Measurements from ENCODE around the gene IQUB.
A peak's percentile ranks its signal among the peaks of the same experiment; 100 is the strongest.
"Not testable (repeated sequence)": the region's sequence is repeated elsewhere in the genome, so short reads cannot be mapped to it uniquely, and the experiment has no call there.

IQUB gene

DNA sequence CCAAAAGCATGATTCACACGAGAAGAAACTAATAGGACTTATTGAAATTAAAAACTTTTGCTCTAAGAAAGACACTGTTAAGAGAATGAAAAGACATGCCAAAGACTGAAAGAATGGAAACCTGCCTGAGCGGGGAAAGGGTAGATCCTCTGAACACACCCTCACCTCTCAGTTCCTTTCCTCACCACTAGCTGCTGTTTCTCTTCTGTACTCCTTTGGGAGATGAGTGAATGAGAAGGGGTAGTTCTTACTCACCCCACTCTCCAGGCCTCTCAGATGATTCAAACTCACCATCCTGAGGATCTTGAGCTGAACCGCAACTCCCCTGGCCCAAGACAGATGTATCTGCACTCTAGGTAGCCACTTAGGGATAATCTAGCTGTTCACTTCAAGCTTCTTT, 41.9 kb downstream of the IQUB start:
- DNase-seq (ENCODE audit: low read depth, low spot score) = no peak

DNA sequence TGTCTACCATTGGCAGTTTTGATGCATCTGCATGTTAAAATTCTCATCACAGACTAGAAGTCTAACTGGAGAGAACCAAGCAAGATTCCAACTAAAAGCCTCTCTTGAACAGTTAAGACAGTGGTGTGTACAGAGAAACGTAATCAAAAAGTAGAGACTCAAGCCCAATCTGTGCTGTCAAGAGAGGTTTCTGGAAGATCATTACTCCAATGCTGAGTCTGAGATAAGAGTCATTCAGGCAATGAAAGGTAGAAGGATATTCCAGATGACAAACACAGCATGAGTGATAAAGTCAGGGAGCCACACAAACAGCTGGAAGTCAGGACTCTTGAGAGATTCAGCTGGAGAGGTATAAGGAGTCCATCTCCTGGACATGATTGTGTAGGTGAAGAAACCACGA, 48.7 kb downstream of the IQUB start:
- no peak for DNase-seq (ENCODE audit: low read depth, low spot score)

- DNase-seq (ENCODE audit: low read depth, low spot score) = no peak
Observed at GRCh38 chr7:123485187-123485586, 49.2 kb downstream of the IQUB start.

- DNase-seq (ENCODE audit: low read depth, low spot score) = no peak
Observed at GRCh38 chr7:123484199-123484598, 50.2 kb downstream of the IQUB start.

- DNase-seq (ENCODE audit: low read depth, low spot score) = no peak
Observed at GRCh38 chr7:123480107-123480506, 54.3 kb downstream of the IQUB start.

DNA sequence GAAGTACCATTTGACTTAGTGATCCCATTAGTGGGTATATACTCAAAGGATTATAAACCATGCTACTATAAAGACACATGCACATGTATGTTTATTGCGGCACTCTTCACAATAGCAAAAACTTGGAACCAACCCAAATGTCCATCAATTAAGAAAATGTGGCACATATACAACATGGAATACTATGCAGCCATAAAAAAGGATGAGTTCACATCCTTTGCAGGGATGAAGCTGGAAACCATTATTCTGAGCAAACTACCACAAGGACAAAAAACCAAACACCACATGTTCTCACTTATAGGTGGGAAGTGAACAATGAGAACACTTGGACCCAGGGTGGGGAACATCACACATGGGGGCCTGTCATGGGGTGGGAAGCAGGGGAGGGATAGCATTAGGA, 56.3 kb downstream of the IQUB start:
- not testable (repeated sequence) for DNase-seq (ENCODE audit: low read depth, low spot score)

DNA sequence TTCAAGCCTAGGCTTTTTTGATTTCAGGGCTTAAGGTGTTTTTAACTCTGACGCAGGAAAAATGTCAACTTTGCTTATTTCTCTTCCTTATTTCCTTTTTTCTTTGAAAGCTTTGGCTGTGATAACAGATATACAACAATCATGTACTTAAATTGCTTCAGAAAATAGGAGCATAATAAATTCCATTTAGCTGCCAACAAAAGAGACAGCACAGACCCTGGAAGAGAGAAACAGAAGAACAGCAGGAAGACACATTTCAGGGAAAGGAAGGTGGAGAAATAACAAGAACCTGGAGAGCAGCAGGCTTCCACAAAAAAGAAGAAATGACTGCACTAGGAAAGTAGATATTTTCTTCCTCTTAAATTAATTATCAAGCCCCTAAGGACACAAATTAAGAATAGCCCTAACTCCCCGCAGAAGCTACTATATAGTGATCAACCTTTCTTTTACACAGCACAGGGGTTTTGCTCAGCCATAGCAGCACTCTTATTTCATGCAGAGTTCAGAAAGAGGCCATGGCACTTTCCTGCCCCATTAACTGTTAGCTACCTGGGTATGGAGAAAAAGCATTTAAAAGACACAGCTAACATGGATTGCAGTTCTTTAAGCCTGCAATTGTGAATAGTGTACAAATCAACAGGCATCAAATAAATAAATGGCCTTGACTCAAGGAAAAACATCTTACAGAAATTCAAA, 61.5 kb downstream of the IQUB start:
- no peak for DNase-seq (ENCODE audit: low read depth, low spot score)

GRCh38 chr7:123472327-123472726, 62.1 kb downstream of the IQUB start:
- DNase-seq (ENCODE audit: low read depth, low spot score) = no peak

GRCh38 chr7:123468303-123468702, 66.1 kb downstream of the IQUB start:
- DNase-seq (ENCODE audit: low read depth, low spot score) = no peak

DNA sequence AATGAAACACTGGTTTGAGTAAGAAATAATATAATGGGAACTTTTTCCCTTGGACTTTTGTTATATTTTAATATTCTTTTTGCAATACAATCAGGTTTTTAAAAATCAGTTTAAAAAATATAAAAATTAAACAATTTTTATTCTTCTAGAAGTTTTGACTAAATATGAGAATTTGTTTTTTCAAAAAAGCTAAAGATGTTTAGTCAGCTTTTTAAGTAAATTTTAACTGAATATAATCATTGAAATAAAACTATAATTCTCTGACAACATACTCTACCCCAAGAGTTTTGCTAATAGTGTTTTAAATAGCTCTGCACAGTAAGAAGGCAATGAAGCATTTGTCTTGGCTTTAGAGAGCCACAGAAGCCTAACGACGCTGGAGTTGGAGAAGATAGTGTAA, 70.5 kb downstream of the IQUB start:
- no peak for DNase-seq (ENCODE audit: low read depth, low spot score)

- DNase-seq (ENCODE audit: low read depth, low spot score) = peak; percentile 77
Observed at GRCh38 chr7:123460616-123461015, 73.8 kb downstream of the IQUB start.

- no peak for DNase-seq (ENCODE audit: low read depth, low spot score)
Observed at GRCh38 chr7:123455965-123456470, 78.4 kb downstream of the IQUB start.

DNA sequence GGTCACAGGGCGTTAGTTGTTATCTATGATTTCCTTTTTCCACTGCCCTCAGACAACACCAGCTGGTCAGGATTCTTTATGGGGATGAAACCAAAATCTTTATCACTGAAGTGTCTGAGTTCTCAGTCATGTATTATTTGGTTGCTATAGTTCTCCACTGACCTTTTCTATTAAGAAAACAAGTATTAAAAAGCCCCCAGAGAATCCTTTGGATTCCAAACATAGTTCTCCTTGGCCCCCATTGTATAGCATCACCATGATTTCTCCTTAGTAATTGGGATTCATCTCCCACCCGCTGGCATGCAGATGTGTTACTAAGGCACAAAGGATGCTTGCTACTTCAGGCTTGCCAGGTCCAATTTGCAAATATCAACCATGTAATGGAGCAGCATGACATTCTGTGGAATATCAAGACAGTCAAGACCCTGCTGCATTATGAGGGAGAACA, 94.3 kb downstream of the IQUB start:
- no peak for DNase-seq (ENCODE audit: low read depth, low spot score)

DNA sequence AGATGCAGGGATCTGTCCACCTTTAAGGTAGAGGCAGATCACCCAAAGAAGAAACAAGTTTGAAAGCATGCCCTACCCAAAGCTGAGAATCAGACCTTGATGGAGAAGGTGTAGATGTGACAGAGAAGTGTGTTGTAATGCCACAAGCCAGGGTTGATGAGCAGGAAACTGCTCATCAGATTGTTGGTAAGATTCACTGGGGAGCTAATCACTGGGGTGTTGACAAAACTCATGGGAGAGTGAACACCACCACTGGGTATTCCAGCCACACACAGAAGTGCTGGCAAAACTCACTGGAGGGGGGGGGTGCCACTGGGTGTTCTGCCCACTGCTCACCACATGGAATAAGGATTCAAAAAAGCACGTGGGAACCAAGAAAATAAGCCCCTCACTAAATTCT, 95.2 kb downstream of the IQUB start:
- DNase-seq (ENCODE audit: low read depth, low spot score) = no peak

- DNase-seq (ENCODE audit: low read depth, low spot score) = peak; percentile 6
Observed at GRCh38 chr7:123437447-123437995, 96.9 kb downstream of the IQUB start.

DNA sequence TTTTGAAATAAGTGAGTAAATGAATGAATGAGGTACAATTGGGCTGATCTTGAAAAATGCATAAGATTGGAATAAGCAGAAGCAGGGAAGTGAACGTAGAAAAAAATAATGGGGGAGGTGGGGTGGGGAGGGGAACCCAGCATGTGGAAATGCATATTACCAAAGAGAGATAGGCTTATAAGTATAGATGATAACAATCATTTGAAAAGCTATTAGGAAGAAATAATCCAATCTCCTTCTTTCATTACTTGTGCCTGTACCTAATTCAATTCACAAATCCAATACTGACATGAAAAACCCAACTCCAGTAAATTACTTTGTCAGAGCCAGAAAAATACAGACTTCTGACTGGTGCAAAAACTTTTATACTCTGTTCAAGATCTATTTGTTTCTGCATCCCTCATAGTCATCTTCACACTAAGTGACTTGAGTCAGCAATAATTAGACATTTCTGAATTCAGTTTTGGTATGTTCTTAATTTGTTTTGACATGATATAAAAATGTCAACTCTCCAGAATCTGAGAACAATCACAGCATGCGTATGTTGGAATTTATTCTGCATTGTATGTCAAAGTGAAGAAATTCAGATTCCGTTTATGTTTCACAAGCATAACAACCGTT, 99.2 kb downstream of the IQUB start:
- no peak for DNase-seq (ENCODE audit: low read depth, low spot score)

DNA sequence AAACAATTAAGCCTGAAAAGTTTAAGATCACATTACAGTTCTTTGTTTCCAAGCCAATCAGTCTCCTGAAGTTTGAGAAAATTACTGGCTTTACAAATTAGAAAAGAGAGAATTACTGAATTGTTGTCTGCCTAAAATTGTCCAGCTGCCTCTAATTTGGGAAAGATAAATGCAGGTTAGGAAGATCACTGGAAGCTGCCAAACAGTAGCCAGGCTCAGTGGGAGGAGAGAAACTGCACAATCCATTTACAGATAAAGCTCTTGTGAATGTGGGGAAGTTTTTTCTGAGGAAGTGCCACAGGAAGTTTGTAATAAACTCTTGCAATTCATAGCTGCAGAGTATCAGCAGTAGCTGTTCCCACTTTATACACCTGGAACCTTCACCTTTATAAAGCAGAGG, 100.7 kb downstream of the IQUB start:
- no peak for DNase-seq (ENCODE audit: low read depth, low spot score)

- no peak for DNase-seq (ENCODE audit: low read depth, low spot score)
Observed at GRCh38 chr7:123432601-123433000, 101.8 kb downstream of the IQUB start.

DNA sequence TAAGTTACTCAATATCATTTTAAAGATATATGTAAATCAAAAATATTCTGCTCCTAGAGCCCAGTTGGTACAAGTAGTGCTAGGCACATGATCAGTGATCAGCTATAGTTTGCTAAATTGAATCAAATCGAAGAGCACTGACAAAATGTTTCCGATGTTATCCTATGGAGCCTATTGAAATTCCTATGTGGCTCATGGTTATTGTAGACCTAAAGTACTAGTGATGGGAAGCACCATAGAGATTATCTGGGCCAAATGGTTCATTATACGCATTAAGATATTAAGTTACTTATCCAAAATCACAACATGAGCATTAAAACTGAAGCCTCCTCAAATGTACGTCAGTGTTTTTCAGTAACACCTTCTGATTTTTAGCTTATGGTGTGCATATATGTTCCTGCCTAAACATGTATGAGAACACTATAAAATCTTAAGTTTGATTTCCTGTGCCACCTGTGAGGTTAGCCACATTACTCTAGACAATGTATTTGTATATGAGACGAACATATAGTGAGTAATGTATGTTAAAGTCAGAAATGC, 103.2 kb downstream of the IQUB start:
- no peak for DNase-seq (ENCODE audit: low read depth, low spot score)

GRCh38 chr7:123425246-123425645, 109.1 kb downstream of the IQUB start:
- DNase-seq (ENCODE audit: low read depth, low spot score) = no peak

GRCh38 chr7:123424463-123424862, 109.9 kb downstream of the IQUB start:
- DNase-seq (ENCODE audit: low read depth, low spot score) = no peak

GRCh38 chr7:123423622-123424021, 110.8 kb downstream of the IQUB start:
- no peak for DNase-seq (ENCODE audit: low read depth, low spot score)

DNA sequence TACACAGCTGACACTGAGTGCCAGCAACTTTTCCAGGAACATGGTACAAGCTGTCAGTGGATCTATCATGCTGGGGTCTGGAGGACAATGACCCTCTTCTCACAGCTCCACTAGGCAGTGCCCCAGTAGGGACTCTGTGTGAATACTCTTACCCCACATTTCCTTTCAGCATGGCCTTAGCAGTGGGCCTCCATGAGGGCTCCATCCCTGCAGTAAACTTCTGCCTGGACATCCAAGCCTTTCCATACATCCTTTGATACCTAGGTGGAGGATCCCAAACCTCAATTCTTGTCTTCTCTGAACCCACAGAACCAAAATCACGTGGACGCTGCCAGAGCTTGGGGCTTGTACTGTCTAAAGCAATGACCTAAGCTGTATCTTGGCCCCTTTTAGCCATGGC, 116.8 kb downstream of the IQUB start:
- no peak for DNase-seq (ENCODE audit: low read depth, low spot score)
